Measurements from ENCODE around the gene IER2.

- TF ChIP-seq POLR2A (IDR thresholded peaks at IDR 0.05) (no peak), CTCF (IDR thresholded peaks at IDR 0.05) (no peak)
These were observed 26.1 kb downstream of the IER2 start for GRCh38 chr19:13176345-13176744.

Measured in adrenal gland (tissue), 5 donors.